ENCODE measurements around the gene ARHGAP18.

Gene ARHGAP18

GRCh38 chr6:129671442-129672340 is 38.3 kb downstream of the ARHGAP18 start:
- no peak overlapping the region for H3K4me3 ChIP-seq (ENCODE audit: low read depth, low read length)

GRCh38 chr6:129670634-129671033 is 39.3 kb downstream of the ARHGAP18 start:
- H3K4me3 ChIP-seq (ENCODE audit: low read depth, low read length), result no peak overlapping the region

DNA sequence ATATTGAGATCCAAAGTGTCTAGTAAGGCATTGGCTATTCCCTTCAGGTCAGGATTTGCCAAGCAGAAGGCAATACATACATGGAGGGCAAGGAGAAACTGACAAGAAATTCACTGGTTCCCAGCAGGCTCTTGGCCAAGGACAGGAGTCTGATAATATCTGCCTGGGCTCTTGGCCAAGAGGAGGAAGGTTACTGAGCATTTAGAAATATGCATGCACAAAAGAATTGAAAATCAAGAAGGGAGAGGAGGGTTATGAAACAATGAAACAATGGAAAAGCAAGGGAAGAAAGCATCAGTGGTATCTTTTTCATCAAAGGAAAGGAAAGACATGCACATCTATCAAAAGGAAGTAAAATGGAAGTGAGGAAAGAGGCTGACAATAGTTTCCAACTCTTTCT is 42.4 kb downstream of the ARHGAP18 start:
- H3K4me3 ChIP-seq (ENCODE audit: low read depth, low read length), result no peak overlapping the region

- no peak overlapping the region for H3K4me3 ChIP-seq (ENCODE audit: low read depth, low read length)
Observed at GRCh38 chr6:129667034-129667433, 42.9 kb downstream of the ARHGAP18 start.

DNA sequence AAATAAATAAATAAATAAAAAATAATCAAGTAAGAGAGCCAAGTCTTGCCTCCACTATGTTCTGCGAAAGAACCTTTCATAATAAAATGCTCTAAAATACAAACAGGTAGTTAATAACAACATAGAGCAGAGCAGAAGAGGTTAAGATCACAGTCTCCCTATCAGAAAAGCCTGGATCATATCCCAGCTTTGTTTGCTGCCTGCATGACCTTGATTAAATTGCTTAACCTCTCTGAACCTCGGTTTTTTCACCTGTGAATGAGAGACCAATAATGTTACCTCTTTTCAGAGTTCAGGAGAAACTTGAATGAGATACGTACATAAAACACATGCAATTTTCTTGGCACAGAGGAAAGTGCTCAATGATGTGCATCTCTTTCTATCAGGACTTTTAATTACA is 44.4 kb downstream of the ARHGAP18 start:
- no peak overlapping the region for H3K4me3 ChIP-seq (ENCODE audit: low read depth, low read length)

- no peak overlapping the region for H3K4me3 ChIP-seq (ENCODE audit: low read depth, low read length)
Observed at GRCh38 chr6:129663531-129663930, 46.4 kb downstream of the ARHGAP18 start.

GRCh38 chr6:129662980-129663431 is 47.0 kb downstream of the ARHGAP18 start:
- H3K4me3 ChIP-seq (ENCODE audit: low read depth, low read length), result no peak overlapping the region

DNA sequence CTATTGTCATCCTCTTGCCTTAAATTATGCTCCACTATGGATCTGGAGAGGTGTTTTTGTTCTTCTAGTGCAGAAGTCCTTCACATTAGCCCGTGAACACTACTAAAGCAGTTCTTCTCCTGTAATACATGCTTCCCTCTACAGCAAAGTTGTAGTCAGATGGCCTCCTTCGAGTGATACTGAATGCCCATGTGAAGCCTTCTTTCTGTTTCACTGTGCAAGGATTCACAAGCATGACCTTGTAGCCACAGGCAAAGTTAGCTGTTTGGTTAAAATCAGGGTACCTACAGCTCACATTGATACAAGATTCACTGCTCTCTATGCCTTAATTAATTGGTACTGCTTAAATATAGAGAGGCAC is 47.6 kb downstream of the ARHGAP18 start:
- no peak overlapping the region for H3K4me3 ChIP-seq (ENCODE audit: low read depth, low read length)

DNA sequence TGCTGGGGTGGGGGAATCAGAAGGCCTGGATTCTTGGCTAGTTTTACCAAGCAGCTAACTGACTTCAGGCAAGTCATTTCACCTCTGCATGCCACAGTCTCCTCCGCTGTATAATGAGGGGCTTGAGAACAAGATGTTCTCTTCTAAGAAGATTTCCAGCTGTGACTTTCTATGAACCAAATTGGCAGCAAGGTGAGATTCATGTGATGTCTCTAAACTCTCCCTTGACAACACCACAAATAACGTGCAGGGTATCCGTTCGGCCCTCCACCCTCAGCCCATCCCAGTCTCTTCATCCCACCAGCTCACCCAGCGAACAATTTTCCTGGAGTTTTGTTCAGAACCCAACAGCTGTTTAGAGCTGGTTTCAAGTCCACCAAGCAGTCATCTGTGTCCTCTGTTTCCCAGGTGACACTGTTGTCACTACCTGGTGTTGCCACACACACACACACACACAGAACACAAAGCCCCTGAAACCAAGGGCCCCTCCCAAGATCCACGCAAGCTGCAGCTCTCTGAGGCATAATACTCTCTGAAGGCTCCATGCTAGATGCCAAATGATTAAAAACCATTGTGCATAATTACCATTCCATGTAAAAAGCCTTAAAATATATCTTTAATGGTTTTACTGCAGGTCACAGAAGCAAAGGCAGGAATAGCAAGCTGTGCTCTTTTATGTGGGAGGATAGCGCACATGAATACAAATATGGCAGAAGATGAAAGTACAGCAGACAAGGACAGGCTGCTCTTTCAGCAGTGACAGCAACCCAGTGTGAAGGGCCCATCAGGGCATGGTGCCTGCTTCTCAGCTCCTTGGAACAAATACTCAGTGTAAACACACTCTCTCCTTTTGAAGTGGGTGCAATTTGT is 48.2 kb downstream of the ARHGAP18 start:
- H3K4me3 ChIP-seq (ENCODE audit: low read depth, low read length), result no peak overlapping the region

DNA sequence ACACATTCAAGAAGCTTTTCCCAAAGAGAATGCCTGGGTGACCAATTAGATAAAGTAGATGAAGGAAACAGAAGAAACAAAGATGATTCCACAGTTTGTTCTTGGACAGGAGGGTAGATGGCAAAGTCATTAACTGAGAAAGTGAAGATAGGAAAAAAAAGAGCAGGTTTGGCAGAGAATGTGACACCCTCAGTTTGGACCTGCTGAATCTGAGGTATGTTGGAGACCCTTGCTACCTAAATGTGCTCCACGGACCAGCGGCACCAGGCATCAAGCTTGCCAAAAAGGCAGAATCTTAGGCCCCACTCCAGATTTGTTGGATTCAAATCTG is 49.7 kb downstream of the ARHGAP18 start:
- H3K4me3 ChIP-seq (ENCODE audit: low read depth, low read length), result no peak overlapping the region

- no peak overlapping the region for H3K4me3 ChIP-seq (ENCODE audit: low read depth, low read length)
Observed at GRCh38 chr6:129659590-129660345, 50.2 kb downstream of the ARHGAP18 start.

DNA sequence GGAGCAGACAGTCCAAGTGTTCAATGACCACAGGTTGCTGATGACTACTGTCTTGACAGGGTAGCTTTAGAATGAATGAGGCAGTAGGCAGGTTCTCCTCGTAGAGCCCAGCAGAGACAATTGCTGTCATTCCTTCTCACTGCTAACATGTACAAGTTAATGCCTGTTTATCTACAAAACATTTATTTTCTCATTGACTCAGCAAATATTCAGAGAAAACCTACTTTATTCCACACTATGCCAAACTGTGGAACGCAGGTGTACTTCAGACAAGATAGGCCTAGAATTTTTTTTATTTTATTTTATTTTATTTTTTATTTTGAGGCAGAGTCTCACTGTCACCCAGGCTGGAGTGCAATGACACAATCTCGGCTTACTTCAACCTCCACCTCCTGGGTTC is 50.8 kb downstream of the ARHGAP18 start:
- no peak overlapping the region for H3K4me3 ChIP-seq (ENCODE audit: low read depth, low read length)

DNA sequence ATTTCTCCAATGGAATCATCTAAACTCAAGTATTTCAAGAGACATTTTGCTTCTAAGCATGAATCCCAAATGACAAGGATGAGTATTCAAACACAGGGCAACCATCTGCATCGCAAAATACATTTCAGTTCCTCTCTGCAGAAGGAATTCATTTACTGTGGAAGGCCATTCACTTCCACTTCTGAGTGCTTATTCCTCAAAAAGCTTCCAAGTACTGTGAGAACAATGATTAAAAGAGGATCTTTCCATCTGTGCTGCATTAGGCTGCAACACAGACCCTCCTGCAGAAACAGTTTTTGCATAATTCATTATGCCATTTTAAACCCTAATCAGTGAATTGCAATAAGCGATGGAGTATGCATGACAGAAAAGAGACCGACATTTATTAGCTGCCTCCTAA is 52.5 kb downstream of the ARHGAP18 start:
- no peak overlapping the region for H3K4me3 ChIP-seq (ENCODE audit: low read depth, low read length)

GRCh38 chr6:129655334-129655733 is 54.6 kb downstream of the ARHGAP18 start:
- H3K4me3 ChIP-seq (ENCODE audit: low read depth, low read length), result no peak overlapping the region

DNA sequence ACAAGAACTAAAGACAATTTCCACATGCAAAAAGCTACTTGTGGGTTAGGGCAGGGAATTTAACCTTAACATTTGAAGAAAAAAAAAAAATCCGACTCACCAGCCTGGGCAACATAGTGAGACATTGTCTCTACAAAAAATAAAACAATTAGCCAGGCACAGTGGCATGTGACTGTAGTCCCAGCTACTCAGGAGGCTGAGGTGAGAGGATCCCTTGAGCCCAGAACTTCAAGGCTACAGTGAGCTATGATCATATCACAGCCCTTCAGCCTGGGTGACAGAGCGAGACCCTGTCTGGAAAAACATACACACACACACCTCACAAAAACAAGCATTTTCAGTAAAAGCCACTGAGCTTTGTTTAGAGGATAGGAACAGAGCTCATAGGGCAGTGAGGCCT is 56.2 kb downstream of the ARHGAP18 start:
- no peak overlapping the region for H3K4me3 ChIP-seq (ENCODE audit: low read depth, low read length)

DNA sequence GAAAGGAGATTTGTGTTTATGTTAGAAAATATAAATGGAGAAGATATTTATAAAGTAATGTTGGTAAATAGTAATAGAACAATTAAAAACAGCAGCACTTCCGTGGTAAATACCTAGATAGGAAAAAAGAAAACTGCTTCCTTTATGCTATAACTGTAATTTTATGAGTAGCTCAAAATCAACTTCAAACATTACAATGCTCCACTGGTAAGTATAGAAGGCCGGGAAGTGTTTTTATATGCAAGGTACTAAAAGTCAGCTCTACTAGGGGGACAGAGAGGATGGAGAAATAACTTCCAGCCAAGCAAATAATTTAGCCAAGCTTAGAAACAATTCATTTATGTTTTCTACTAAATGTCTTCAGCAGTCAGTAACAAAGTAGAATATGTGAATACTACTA is 56.7 kb downstream of the ARHGAP18 start:
- H3K4me3 ChIP-seq (ENCODE audit: low read depth, low read length), result no peak overlapping the region

- H3K4me3 ChIP-seq (ENCODE audit: low read depth, low read length), result no peak overlapping the region
Observed at GRCh38 chr6:129651291-129651691, 58.7 kb downstream of the ARHGAP18 start.

DNA sequence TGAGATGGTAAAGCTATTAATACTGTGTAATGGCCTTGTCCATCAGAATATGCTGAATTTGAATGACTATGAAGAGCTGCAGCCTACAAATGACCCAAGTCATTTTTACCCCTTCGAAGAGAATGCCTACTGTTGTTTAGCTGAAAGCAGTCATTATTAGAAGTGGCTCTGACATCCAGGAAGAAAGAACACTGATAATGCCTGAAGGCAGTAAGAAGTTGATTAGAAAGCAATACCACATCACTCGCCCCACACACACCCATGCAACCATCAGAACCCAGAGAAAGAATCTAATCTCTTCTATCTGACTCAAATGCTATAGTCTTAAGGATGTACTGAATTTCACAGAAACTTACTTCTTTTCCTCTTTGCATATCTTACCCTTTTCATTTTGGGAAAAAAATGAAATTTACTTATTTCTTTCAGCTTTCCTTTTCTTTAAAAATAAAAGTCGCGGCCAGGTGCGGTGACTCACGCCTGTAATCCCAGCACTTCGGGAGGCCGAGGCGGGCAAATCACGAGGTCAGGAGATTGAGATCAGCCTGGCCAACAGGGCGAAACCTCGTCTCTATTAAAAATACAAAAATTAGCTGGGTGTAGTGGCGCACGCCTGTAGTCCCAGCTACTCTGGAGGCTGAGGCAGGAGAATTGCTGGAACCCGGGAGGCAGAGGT is 61.0 kb downstream of the ARHGAP18 start:
- H3K4me3 ChIP-seq (ENCODE audit: low read depth, low read length), result no peak overlapping the region

DNA sequence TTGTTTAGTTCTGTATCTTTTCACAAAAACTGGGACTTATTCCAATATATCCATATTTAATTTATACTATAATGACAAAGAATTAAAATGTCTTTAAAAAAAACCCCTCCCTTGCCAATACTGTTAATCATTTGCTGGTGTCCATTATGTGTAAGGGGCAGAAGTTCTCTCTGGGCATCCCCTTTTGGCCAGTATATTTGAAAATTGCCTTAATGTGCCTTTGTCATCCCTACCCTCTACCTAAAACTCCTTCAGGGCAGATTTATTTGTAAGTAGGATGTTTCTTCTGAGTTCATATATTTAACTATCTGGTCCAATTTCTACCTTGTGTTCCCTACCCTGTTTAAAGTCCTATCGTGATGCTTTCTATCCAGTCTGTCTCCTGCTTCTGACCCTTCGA is 62.9 kb downstream of the ARHGAP18 start:
- no peak overlapping the region for H3K4me3 ChIP-seq (ENCODE audit: low read depth, low read length)

DNA sequence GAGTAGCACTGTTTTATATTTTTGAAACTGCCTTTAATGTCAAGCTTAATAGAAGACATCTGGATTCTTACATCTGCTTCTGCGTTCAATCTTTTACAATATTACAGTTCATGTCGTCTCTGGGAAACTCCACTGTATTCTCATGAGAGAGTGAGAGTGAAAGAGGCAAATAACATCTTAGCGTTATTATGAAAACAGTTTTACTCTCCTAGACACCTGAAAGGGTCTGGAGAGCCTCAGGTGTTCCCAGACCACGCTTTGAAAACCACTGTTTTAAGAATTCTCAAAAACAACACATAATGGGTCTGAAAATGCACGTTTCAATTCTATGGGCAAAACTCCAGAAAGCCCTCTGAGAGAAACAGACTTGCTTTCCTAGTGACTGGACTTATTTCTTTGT is 63.3 kb downstream of the ARHGAP18 start:
- no peak overlapping the region for H3K4me3 ChIP-seq (ENCODE audit: low read depth, low read length)
